H9 (cell line): ENCODE data around the gene ROBO1. TPM values are rescaled to one million over a fixed set of nuclear protein-coding genes. Genes with fewer than 3 reads are reported as not detected.

ENCODE experiments used
- DNase-seq: peaks from one replicate; pipeline ENCODE4 v3.0.0-alpha.2; 2017
- H2AFZ ChIP-seq: one replicate; pipeline ENCODE4 v1.6.1; 2013; ENCODE audit warnings: mild to moderate bottlenecking, low read length, control low read depth, moderate library complexity
- H2AK5ac ChIP-seq: 2 replicates; pipeline ENCODE4 v1.6.1; 2013; ENCODE audit warnings: low read length, control low read depth, mixed read lengths; ENCODE audit not compliant: insufficient read length
- H2BK120ac ChIP-seq: one replicate; pipeline ENCODE4 v1.6.1; 2013; ENCODE audit warnings: low read depth, mild to moderate bottlenecking, low read length, control low read depth, inconsistent platforms; ENCODE audit not compliant: poor library complexity, severe bottlenecking
- H2BK12ac ChIP-seq: 2 replicates; pipeline ENCODE4 v1.6.1; 2013; ENCODE audit warnings: low read length, control low read depth, mixed read lengths, low read depth; ENCODE audit not compliant: insufficient read length
- H2BK15ac ChIP-seq: 2 replicates; pipeline ENCODE4 v1.6.1; 2013; ENCODE audit warnings: low read depth, low read length, control low read depth
- H2BK20ac ChIP-seq: one replicate; pipeline ENCODE4 v1.6.1; 2013; ENCODE audit warnings: low read depth, mild to moderate bottlenecking, low read length, control low read depth, inconsistent platforms; ENCODE audit not compliant: poor library complexity, severe bottlenecking
- H2BK5ac ChIP-seq: 2 replicates; pipeline ENCODE4 v1.6.1; 2013; ENCODE audit warnings: low read length, control low read depth, mixed read lengths; ENCODE audit not compliant: insufficient read length
- H3K14ac ChIP-seq: 2 replicates; pipeline ENCODE4 v1.6.1; 2013; ENCODE audit warnings: low read length, control low read depth; ENCODE audit not compliant: insufficient read depth
- H3K18ac ChIP-seq: 2 replicates; pipeline ENCODE4 v1.6.1; 2013; ENCODE audit warnings: low read depth, mild to moderate bottlenecking, mixed read lengths, low read length, control low read depth; ENCODE audit not compliant: insufficient read length
- H3K23ac ChIP-seq: 2 replicates; pipeline ENCODE4 v1.6.1; 2013; ENCODE audit warnings: low read length, control low read depth, mixed read lengths, low read depth; ENCODE audit not compliant: insufficient read length
- H3K23me2 ChIP-seq: 2 replicates; pipeline ENCODE4 v1.6.1; 2013; ENCODE audit warnings: low read depth, mild to moderate bottlenecking, mixed read lengths, low read length, control low read depth; ENCODE audit not compliant: insufficient read length, poor library complexity, severe bottlenecking
- H3K27ac ChIP-seq: 2 replicates; pipeline ENCODE4 v1.5.1; 2013; ENCODE audit warnings: low read length, control low read depth, mixed read lengths, low read depth; ENCODE audit not compliant: insufficient read length
- H3K27me3 ChIP-seq: 2 replicates; pipeline ENCODE4 v1.6.1; 2013; ENCODE audit warnings: low read length, control low read depth, inconsistent platforms; ENCODE audit not compliant: insufficient read depth
- H3K4ac ChIP-seq: 2 replicates; pipeline ENCODE4 v1.6.1; 2013; ENCODE audit warnings: low read depth, mild to moderate bottlenecking, control low read depth, inconsistent platforms, low read length, moderate library complexity
- H3K4me1 ChIP-seq: 2 replicates; pipeline ENCODE4 v1.6.1; 2013; ENCODE audit warnings: low read length, control low read depth, inconsistent platforms; ENCODE audit not compliant: insufficient read depth
- H3K4me2 ChIP-seq: 2 replicates; pipeline ENCODE4 v1.6.1; 2013; ENCODE audit warnings: low read length, control low read depth, mixed read lengths; ENCODE audit not compliant: insufficient read length, insufficient read depth
- H3K56ac ChIP-seq: 2 replicates; pipeline ENCODE4 v1.6.1; 2013; ENCODE audit warnings: low read depth, mild to moderate bottlenecking, mixed read lengths, low read length, control low read depth; ENCODE audit not compliant: insufficient read length
- H3K79me1 ChIP-seq: 2 replicates; pipeline ENCODE4 v1.6.1; 2013; ENCODE audit warnings: low read depth, mild to moderate bottlenecking, moderate library complexity, low read length, control low read depth, inconsistent platforms; ENCODE audit not compliant: insufficient read depth, poor library complexity, severe bottlenecking
- H3K79me2 ChIP-seq: 2 replicates; pipeline ENCODE4 v1.6.1; 2013; ENCODE audit warnings: low read length, control low read depth, inconsistent platforms; ENCODE audit not compliant: insufficient read depth
- H3K9ac ChIP-seq: 2 replicates; pipeline ENCODE4 v1.6.1; 2013; ENCODE audit warnings: low read length, control low read depth, mixed read lengths; ENCODE audit not compliant: insufficient read length; ENCODE audit errors: extremely low read depth
- H3K9me3 ChIP-seq: one replicate; pipeline ENCODE4 v1.6.1; 2013; ENCODE audit warnings: low read depth, low read length, inconsistent platforms; ENCODE audit not compliant: control insufficient read depth
- H3T11ph ChIP-seq: one replicate; pipeline ENCODE4 v1.6.1; 2013; ENCODE audit warnings: mild to moderate bottlenecking, low read length, control low read depth, inconsistent platforms
- H4K20me1 ChIP-seq: one replicate; pipeline ENCODE4 v1.6.1; 2013; ENCODE audit not compliant: control insufficient read depth, insufficient read length, insufficient read depth
- H4K5ac ChIP-seq: 2 replicates; pipeline ENCODE4 v1.6.1; 2013; ENCODE audit warnings: low read depth, mild to moderate bottlenecking, mixed read lengths, low read length, control low read depth; ENCODE audit not compliant: insufficient read length
- H4K8ac ChIP-seq: replicated peaks from 2 replicates; pipeline ENCODE4 v1.6.1; 2013; ENCODE audit warnings: low read length, control low read depth, mixed read lengths, low read depth; ENCODE audit not compliant: insufficient read length
- H4K91ac ChIP-seq: 2 replicates; pipeline ENCODE4 v1.6.1; 2013; ENCODE audit warnings: low read depth, mild to moderate bottlenecking, moderate library complexity, mixed read lengths, low read length, control low read depth; ENCODE audit not compliant: insufficient read length
- H3K27ac Mint-ChIP-seq, 3 experiments: 2 replicates in 2 of 3; 3 replicates in 1 of 3; pipeline ENCODE4 v1.8.0; 2020 to 2021; ENCODE audit warnings: mixed read lengths in 3 of 3, mild to moderate bottlenecking in 1 of 3, moderate library complexity in 1 of 3
- H3K27me3 Mint-ChIP-seq: 2 replicates; pipeline ENCODE4 v1.8.0; 2021; ENCODE audit warnings: low read depth, mild to moderate bottlenecking, moderate library complexity, mixed read lengths
- H3K36me3 Mint-ChIP-seq, 3 experiments: 2 replicates in 2 of 3; 3 replicates in 1 of 3; pipeline ENCODE4 v1.8.0; 2020 to 2021; ENCODE audit warnings: low read depth in 3 of 3, mixed read lengths in 3 of 3; ENCODE audit not compliant: insufficient read depth in 1 of 3
- H3K4me1 Mint-ChIP-seq, 2 experiments: 2 replicates each; pipeline ENCODE4 v1.8.0; 2020; ENCODE audit warnings: mixed read lengths in 2 of 2
- H3K4me3 Mint-ChIP-seq, 2 experiments: 2 replicates in 1 of 2; 3 replicates in 1 of 2; pipeline ENCODE4 v1.8.0; 2020 to 2021; ENCODE audit warnings: mild to moderate bottlenecking in 2 of 2, mixed read lengths in 2 of 2, moderate library complexity in 1 of 2
- H3K9me3 Mint-ChIP-seq, 2 experiments: 2 replicates in 1 of 2; 3 replicates in 1 of 2; pipeline ENCODE4 v1.8.0; 2020; ENCODE audit warnings: mild to moderate bottlenecking in 2 of 2, mixed read lengths in 2 of 2, moderate library complexity in 1 of 2
- CTCF ChIP-seq: fragments of 200-600 bp; sonication (generic); conservative IDR thresholded peaks from 3 replicates; pipeline ENCODE4 v1.8.0; 2021; ENCODE audit warnings: antibody characterized with exemption, mild to moderate bottlenecking
- WGBS: extraction: QIAGEN DNeasy Blood & Tissue Kit; methylation state at CpG from one replicate; pipeline ENCODE4 v1.1.7; 2013; ENCODE audit warnings: missing lambda C conversion rate, low lambda C conversion rate, mixed read lengths; ENCODE audit not compliant: insufficient read length; ENCODE audit errors: extremely low coverage; 5-methylcytosine and 5-hydroxymethylcytosine counted together
- total RNA-seq: library from RNA; stranded (reverse); gene quantifications from 2 replicates; pipeline ENCODE4 v1.2.1, GENCODE V29; 2021

ROBO1 gene
- total RNA-seq, 1 experiment from 2014 or later, result 62.7 TPM

- Mint-ChIP-seq H3K27ac (no peak overlapping the region), H3K9me3 (no peaks in the 10 kb centered on the region), H3K4me3 (no peak overlapping the region), H3K27me3 (no peaks in the 10 kb centered on the region), H3K4me1 (peaks cover 0 to 7% of the 10 kb centered on the region in 2 experiments; a peak in 1 of 4 replicates), H3K36me3 (peaks cover 16 to 17% (median 17%) of the 10 kb centered on the region in 3 experiments)
- DNase-seq, result no peak
- no peak overlapping the region for H2BK12ac ChIP-seq
- no peaks in the 10 kb centered on the region for H4K20me1 ChIP-seq
- no peak overlapping the region for H2BK20ac ChIP-seq
- no peak overlapping the region for H4K91ac ChIP-seq
- WGBS, result no CpG with 5 or more reads among the region's 3 CpGs
- H3K79me2 ChIP-seq, result no peaks in the 10 kb centered on the region
- H4K8ac ChIP-seq, result no peak overlapping the region
- no peak overlapping the region for H3K56ac ChIP-seq
- H3K27ac ChIP-seq, result no peak overlapping the region
- no peak overlapping the region for H3T11ph ChIP-seq
- H3K14ac ChIP-seq, result no peak overlapping the region
- H3K9ac ChIP-seq, result no peak overlapping the region
- TF ChIP-seq CTCF, result no peak
- no peak overlapping the region for H3K18ac ChIP-seq
- H3K4me1 ChIP-seq, result no peaks in the 10 kb centered on the region
- H3K4ac ChIP-seq, result no peak overlapping the region
- H2BK5ac ChIP-seq, result no peak overlapping the region
- no peaks in the 10 kb centered on the region for H3K27me3 ChIP-seq
- H3K23me2 ChIP-seq, result no peaks in the 10 kb centered on the region
- no peak overlapping the region for H2AFZ ChIP-seq
- H3K23ac ChIP-seq, result no peak overlapping the region
- H3K4me2 ChIP-seq, result no peak overlapping the region
- no peak overlapping the region for H2BK15ac ChIP-seq
- H2BK120ac ChIP-seq, result no peak overlapping the region
- H2AK5ac ChIP-seq, result no peak overlapping the region
- H3K79me1 ChIP-seq, result no peaks in the 10 kb centered on the region
- no peak overlapping the region for H4K5ac ChIP-seq
- no peaks in the 10 kb centered on the region for H3K9me3 ChIP-seq
Observed at GRCh38 chr3:78604341-78604740, 1163.5 kb downstream of the ROBO1 start.
